HEK293 (cell line): ENCODE data around the gene ZYG11B.

ENCODE experiments used
- CTCF ChIA-PET: fragments of 350-600 bp; formaldehyde crosslinking; extraction: SDS; loops from one replicate; lab custom pipeline; 2021; ENCODE audit warnings: antibody characterized with exemption; lab: Yijun Ruan, JAX
- POLR2A ChIA-PET: fragments of 300-600 bp; formaldehyde crosslinking; extraction: SDS; loops from one replicate; lab custom pipeline; 2020; ENCODE audit warnings: antibody characterized with exemption, inconsistent platforms; lab: Yijun Ruan, JAX
- H3K27ac ChIP-seq: fragments of 200-500 bp; sonication (Bioruptor generic); 2 replicates; pipeline ENCODE4 v1.5.1; 2014; ENCODE audit warnings: low read depth, low read length, control low read depth, inconsistent platforms; ENCODE audit errors: extremely low read depth
- H3K36me3 ChIP-seq, 2 experiments: fragments of 200-500 bp in 1 of 2; sonication (Bioruptor generic) in 1 of 2; 1 replicate in 1 of 2; 2 replicates in 1 of 2; pipeline ENCODE4 v1.5.1; 2014 to 2017; ENCODE audit warnings: inconsistent platforms in 2 of 2, low read length in 2 of 2; ENCODE audit not compliant: control insufficient read depth in 2 of 2, insufficient read depth in 1 of 2
- H3K4me1 ChIP-seq: fragments of 200-500 bp; sonication (Bioruptor generic); 2 replicates; pipeline ENCODE4 v1.5.1; 2014; ENCODE audit warnings: mild to moderate bottlenecking, low read length, inconsistent platforms; ENCODE audit not compliant: control insufficient read depth, insufficient read depth
- H3K4me3 ChIP-seq: 2 replicates; pipeline ENCODE4 v1.5.1; 2011; ENCODE audit warnings: low read depth, mild to moderate bottlenecking, control low read depth, low read length, moderate library complexity
- H3K9me3 ChIP-seq: fragments of 200-500 bp; sonication (Bioruptor generic); 2 replicates; pipeline ENCODE4 v1.5.1; 2014; ENCODE audit warnings: low read depth, low read length, inconsistent platforms; ENCODE audit not compliant: control insufficient read depth, insufficient read depth
- FEZF1 ChIP-seq: fragments of 450-650 bp; formaldehyde crosslinking; IDR thresholded peaks from 2 replicates; pipeline ENCODE4 v1.5.1; 2016; ENCODE audit warnings: missing biosample characterization, missing genetic modification characterization
- GLIS2 ChIP-seq: fragments of 450-650 bp; formaldehyde crosslinking; IDR thresholded peaks from 2 replicates; pipeline ENCODE4 v1.5.1; 2016; ENCODE audit warnings: missing biosample characterization, missing genetic modification characterization
- HIC1 ChIP-seq: fragments of 450-650 bp; formaldehyde crosslinking; IDR thresholded peaks from 2 replicates; pipeline ENCODE4 v1.5.1; 2016; ENCODE audit warnings: missing biosample characterization, missing genetic modification characterization
- KLF1 ChIP-seq: fragments of 450-650 bp; formaldehyde crosslinking; IDR thresholded peaks from 2 replicates; pipeline ENCODE4 v1.5.1; 2016; ENCODE audit warnings: missing biosample characterization, missing genetic modification characterization
- KLF8 ChIP-seq: fragments of 450-650 bp; formaldehyde crosslinking; IDR thresholded peaks from 2 replicates; pipeline ENCODE4 v1.5.1; 2016; ENCODE audit warnings: missing biosample characterization, missing genetic modification characterization
- REST ChIP-seq: fragments of 450-650 bp; formaldehyde crosslinking; IDR thresholded peaks from 2 replicates; pipeline ENCODE4 v1.5.1; 2016; ENCODE audit warnings: missing biosample characterization, missing genetic modification characterization
- SCRT1 ChIP-seq: fragments of 450-650 bp; formaldehyde crosslinking; IDR thresholded peaks from 2 replicates; pipeline ENCODE4 v1.5.1; 2016; ENCODE audit warnings: missing biosample characterization, missing genetic modification characterization, borderline replicate concordance
- SETDB1 ChIP-seq: IDR thresholded peaks from one replicate; pipeline ENCODE4 v1.6.1; 2017; ENCODE audit warnings: mild to moderate bottlenecking, low read length, moderate library complexity, mixed read lengths; ENCODE audit not compliant: insufficient read length
- SP2 ChIP-seq: fragments of 450-650 bp; formaldehyde crosslinking; IDR thresholded peaks from 2 replicates; pipeline ENCODE4 v1.5.1; 2016; ENCODE audit warnings: missing biosample characterization, missing genetic modification characterization
- ZBTB11 ChIP-seq: fragments of 450-650 bp; formaldehyde crosslinking; conservative IDR thresholded peaks from 2 replicates; pipeline ENCODE4 v1.5.1; 2016; ENCODE audit warnings: low read depth, missing biosample characterization, missing genetic modification characterization
- ZBTB8A ChIP-seq: fragments of 450-650 bp; formaldehyde crosslinking; IDR thresholded peaks from 2 replicates; pipeline ENCODE4 v1.5.1; 2016; ENCODE audit warnings: missing biosample characterization, missing genetic modification characterization
- ZEB2 ChIP-seq: fragments of 450-650 bp; formaldehyde crosslinking; IDR thresholded peaks from 2 replicates; pipeline ENCODE4 v1.5.1; 2016; ENCODE audit warnings: missing biosample characterization, missing genetic modification characterization
- ZIC2 ChIP-seq: fragments of 450-650 bp; formaldehyde crosslinking; IDR thresholded peaks from 2 replicates; pipeline ENCODE4 v1.5.1; 2016; ENCODE audit warnings: missing biosample characterization, missing genetic modification characterization
- ZNF121 ChIP-seq: fragments of 450-650 bp; formaldehyde crosslinking; IDR thresholded peaks from 2 replicates; pipeline ENCODE4 v1.5.1; 2016; ENCODE audit warnings: missing biosample characterization, missing genetic modification characterization
- ZNF140 ChIP-seq: fragments of 450-650 bp; formaldehyde crosslinking; IDR thresholded peaks from 2 replicates; pipeline ENCODE4 v1.5.1; 2016; ENCODE audit warnings: missing biosample characterization, missing genetic modification characterization
- ZNF239 ChIP-seq: fragments of 450-650 bp; formaldehyde crosslinking; IDR thresholded peaks from 2 replicates; pipeline ENCODE4 v1.5.1; 2016; ENCODE audit warnings: missing biosample characterization, missing genetic modification characterization
- ZNF324 ChIP-seq: fragments of 450-650 bp; formaldehyde crosslinking; IDR thresholded peaks from 2 replicates; pipeline ENCODE4 v1.5.1; 2016; ENCODE audit warnings: missing biosample characterization, missing genetic modification characterization
- ZNF354C ChIP-seq: fragments of 450-650 bp; formaldehyde crosslinking; IDR thresholded peaks from 2 replicates; pipeline ENCODE4 v1.5.1; 2016; ENCODE audit warnings: missing biosample characterization, missing genetic modification characterization, low read depth, borderline replicate concordance
- ZNF37A ChIP-seq: fragments of 450-650 bp; IDR thresholded peaks from 2 replicates; pipeline ENCODE4 v1.5.1; 2018; ENCODE audit warnings: missing biosample characterization, missing genetic modification characterization
- ZNF48 ChIP-seq: fragments of 450-650 bp; formaldehyde crosslinking; IDR thresholded peaks from 2 replicates; pipeline ENCODE4 v1.5.1; 2016; ENCODE audit warnings: missing biosample characterization, missing genetic modification characterization
- ZNF514 ChIP-seq: fragments of 450-650 bp; formaldehyde crosslinking; IDR thresholded peaks from 2 replicates; pipeline ENCODE4 v1.5.1; 2016; ENCODE audit warnings: missing biosample characterization, missing genetic modification characterization
- ZNF560 ChIP-seq: fragments of 450-650 bp; formaldehyde crosslinking; IDR thresholded peaks from 2 replicates; pipeline ENCODE4 v1.5.1; 2017; ENCODE audit warnings: missing biosample characterization, missing genetic modification characterization, borderline replicate concordance
- ZNF704 ChIP-seq: fragments of 450-650 bp; formaldehyde crosslinking; IDR thresholded peaks from 2 replicates; pipeline ENCODE4 v1.5.1; 2016; ENCODE audit warnings: missing biosample characterization, missing genetic modification characterization
- ZNF768 ChIP-seq: fragments of 450-650 bp; formaldehyde crosslinking; IDR thresholded peaks from 2 replicates; pipeline ENCODE4 v1.5.1; 2018; ENCODE audit warnings: missing biosample characterization, mild to moderate bottlenecking, missing genetic modification characterization
- ZNF776 ChIP-seq: fragments of 450-650 bp; formaldehyde crosslinking; IDR thresholded peaks from 2 replicates; pipeline ENCODE4 v1.5.0; 2017; ENCODE audit warnings: missing biosample characterization, missing genetic modification characterization, borderline replicate concordance

ZYG11B gene

GRCh38 chr1:52753169-52753568 lies 26.9 kb downstream of the ZYG11B start (continued):
- no peak for TF ChIP-seq GLIS2 (tag by site-specific recombination)
- TF ChIP-seq HIC1: no peak

- H3K36me3 ChIP-seq: peaks cover 9 to 22% of the 10 kb centered on the region in 2 experiments; a peak in 2 of 3 replicates
- no peak overlapping the region for H3K27ac ChIP-seq
- POLR2A ChIA-PET: no interaction called here
- CTCF ChIA-PET: no interaction called here
- H3K4me1 ChIP-seq: peaks cover 6% of the 10 kb centered on the region
- TF ChIP-seq ZNF324 (no peak), ZNF48 (tag by site-specific recombination) (no peak), ZBTB8A (tag by site-specific recombination) (no peak), KLF8 (no peak), ZNF140 (tag by site-specific recombination) (no peak), ZNF768 (tag by site-specific recombination) (no peak)
- no peaks in the 10 kb centered on the region for H3K9me3 ChIP-seq
- no peak overlapping the region for H3K4me3 ChIP-seq
Measured at GRCh38 chr1:52756020-52756419, 29.8 kb downstream of the ZYG11B start.

- Histone ChIP-seq H3K4me3 (no peak overlapping the region), H3K4me1 (no peaks in the 10 kb centered on the region; the same call in 1 of the 2 replicates), H3K36me3 (peaks cover 4 to 27% of the 10 kb centered on the region in 2 experiments; a peak in 2 of 3 replicates), H3K9me3 (no peaks in the 10 kb centered on the region), H3K27ac (no peak overlapping the region)
- TF ChIP-seq ZNF37A (no peak), SCRT1 (tag by site-specific recombination) (no peak), KLF1 (tag by site-specific recombination) (no peak), ZNF239 (tag by site-specific recombination) (no peak), ZEB2 (tag by site-specific recombination) (no peak), ZIC2 (tag by site-specific recombination) (no peak), ZBTB11 (tag by site-specific recombination) (no peak), REST (no peak), ZNF704 (tag by site-specific recombination) (no peak), ZNF514 (tag by site-specific recombination) (no peak), ZNF776 (tag by site-specific recombination) (no peak), ZNF354C (tag by site-specific recombination) (no peak), SP2 (tag by site-specific recombination) (no peak), ZNF560 (no peak), FEZF1 (tag by site-specific recombination) (no peak), ZNF140 (tag by site-specific recombination) (no peak), ZNF121 (tag by site-specific recombination) (no peak), SETDB1 (no peak)
- ChIA-PET POLR2A (no interaction called here), CTCF (no interaction called here)
Measured at GRCh38 chr1:52759908-52760307, 33.7 kb downstream of the ZYG11B start.
